ENCODE data around the gene NEDD4L.

DNA sequence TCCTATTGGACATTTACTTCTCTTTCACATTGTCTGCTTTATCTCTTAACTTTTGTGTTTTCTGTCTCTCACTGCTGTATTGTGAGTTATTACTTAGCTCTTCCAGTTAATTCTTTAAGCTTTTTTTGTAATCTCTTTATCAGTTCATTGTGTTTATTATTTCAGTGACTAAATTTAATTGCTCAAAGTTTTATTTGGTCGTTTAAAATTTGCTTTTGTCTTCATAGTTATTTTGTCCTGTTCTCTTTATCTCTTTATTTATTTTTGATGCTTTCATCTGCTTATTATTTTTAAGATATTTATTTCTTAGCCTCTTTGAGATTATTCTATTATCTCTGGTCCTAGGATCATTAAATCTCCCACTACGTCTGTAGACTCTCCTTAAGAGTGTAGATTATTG, 316.3 kb downstream of the NEDD4L start:
- TF ChIP-seq, protein P1, sequence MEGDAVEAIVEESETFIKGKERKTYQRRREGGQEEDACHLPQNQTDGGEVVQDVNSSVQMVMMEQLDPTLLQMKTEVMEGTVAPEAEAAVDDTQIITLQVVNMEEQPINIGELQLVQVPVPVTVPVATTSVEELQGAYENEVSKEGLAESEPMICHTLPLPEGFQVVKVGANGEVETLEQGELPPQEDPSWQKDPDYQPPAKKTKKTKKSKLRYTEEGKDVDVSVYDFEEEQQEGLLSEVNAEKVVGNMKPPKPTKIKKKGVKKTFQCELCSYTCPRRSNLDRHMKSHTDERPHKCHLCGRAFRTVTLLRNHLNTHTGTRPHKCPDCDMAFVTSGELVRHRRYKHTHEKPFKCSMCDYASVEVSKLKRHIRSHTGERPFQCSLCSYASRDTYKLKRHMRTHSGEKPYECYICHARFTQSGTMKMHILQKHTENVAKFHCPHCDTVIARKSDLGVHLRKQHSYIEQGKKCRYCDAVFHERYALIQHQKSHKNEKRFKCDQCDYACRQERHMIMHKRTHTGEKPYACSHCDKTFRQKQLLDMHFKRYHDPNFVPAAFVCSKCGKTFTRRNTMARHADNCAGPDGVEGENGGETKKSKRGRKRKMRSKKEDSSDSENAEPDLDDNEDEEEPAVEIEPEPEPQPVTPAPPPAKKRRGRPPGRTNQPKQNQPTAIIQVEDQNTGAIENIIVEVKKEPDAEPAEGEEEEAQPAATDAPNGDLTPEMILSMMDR (IDR thresholded peaks at IDR 0.05; ENCODE audit: low read depth, low read length, missing input control), result no peak
- TF ChIP-seq EGR1 (IDR thresholded peaks at IDR 0.05; ENCODE audit: low read depth in 2 of 2) (no peak), TAF1 (conservative IDR thresholded peaks at IDR 0.05) (no peak), JUND (IDR thresholded peaks at IDR 0.05) (no peak), RXRA (IDR thresholded peaks at IDR 0.05) (no peak)
- TF ChIP-seq, protein P2, sequence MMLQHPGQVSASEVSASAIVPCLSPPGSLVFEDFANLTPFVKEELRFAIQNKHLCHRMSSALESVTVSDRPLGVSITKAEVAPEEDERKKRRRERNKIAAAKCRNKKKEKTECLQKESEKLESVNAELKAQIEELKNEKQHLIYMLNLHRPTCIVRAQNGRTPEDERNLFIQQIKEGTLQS (IDR thresholded peaks at IDR 0.05), result no peak

All from liver (tissue), 3 donors.